GM12873 (cell line): ENCODE measurements around the gene ATP6V0D1.

ENCODE experiments used
- TF ChIP-seq, protein P1 (sequence below): IDR thresholded peaks from 2 replicates; pipeline ENCODE4 v1.5.1; 2012; ENCODE audit warnings: low read depth, mild to moderate bottlenecking, moderate library complexity, low read length, control low read depth; ENCODE audit not compliant: insufficient read depth; ENCODE audit errors: missing control alignments

The ATP6V0D1 gene

DNA sequence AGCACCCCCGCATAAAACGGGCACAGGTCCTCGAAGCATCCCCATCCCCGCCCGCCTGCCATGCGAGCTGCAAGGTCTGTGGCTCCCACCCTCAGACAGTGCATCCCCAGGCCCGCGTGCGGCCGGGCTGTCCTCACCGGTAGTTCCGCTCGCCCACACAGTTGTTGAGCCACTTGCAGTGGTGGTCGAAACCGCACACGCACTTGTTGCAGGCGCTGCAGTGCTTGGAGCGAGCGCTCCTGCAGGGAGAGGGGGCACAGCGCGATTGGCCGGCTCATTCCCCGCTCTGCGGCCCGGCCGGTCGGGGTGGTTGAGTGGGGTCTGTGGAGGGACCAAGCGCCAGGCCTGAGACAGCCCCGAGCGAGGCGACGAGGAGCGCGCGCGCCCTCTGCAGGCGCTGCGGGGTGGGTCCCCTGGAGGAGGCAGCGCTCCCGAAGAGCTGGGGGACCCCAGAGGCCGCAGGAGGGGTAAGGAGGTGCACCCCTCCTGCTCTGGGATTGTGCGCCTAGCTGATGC is 81.7 kb downstream of the ATP6V0D1 start:
- TF ChIP-seq, protein P1, sequence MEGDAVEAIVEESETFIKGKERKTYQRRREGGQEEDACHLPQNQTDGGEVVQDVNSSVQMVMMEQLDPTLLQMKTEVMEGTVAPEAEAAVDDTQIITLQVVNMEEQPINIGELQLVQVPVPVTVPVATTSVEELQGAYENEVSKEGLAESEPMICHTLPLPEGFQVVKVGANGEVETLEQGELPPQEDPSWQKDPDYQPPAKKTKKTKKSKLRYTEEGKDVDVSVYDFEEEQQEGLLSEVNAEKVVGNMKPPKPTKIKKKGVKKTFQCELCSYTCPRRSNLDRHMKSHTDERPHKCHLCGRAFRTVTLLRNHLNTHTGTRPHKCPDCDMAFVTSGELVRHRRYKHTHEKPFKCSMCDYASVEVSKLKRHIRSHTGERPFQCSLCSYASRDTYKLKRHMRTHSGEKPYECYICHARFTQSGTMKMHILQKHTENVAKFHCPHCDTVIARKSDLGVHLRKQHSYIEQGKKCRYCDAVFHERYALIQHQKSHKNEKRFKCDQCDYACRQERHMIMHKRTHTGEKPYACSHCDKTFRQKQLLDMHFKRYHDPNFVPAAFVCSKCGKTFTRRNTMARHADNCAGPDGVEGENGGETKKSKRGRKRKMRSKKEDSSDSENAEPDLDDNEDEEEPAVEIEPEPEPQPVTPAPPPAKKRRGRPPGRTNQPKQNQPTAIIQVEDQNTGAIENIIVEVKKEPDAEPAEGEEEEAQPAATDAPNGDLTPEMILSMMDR, result peak; percentile 80

DNA sequence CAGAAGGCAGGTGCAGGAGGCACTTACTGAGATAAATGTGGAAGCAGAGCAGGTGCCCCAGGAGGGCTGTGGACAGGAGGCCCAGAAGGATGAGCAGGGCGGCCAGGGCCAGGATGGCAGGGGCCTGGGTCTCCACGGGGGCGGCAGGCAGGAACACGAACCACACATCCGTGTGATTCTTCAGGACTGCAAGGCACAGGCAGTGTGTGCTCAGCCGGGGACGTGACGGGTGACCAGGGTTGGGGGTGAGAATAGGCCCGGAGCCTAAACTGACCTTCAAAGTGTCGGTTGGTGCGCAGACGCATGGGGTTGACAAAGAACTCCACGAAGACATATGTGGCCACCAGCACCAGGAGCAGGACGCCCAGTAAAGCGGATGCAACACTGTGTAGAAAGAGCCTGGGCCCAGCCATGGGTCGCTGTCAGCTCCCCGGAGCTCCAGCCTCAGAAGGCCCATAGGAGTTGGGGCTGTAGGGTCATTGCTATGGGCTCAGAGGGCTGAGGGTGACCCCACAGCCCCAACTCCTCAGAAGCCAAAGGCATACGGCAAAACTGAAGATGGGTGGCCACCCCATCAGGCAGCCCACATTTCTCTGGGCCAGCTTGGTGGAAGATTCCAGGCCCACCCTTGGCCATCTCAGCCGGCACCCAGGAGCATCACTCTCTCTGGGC is 82.3 kb downstream of the ATP6V0D1 start:
- TF ChIP-seq, protein P1, result no peak

DNA sequence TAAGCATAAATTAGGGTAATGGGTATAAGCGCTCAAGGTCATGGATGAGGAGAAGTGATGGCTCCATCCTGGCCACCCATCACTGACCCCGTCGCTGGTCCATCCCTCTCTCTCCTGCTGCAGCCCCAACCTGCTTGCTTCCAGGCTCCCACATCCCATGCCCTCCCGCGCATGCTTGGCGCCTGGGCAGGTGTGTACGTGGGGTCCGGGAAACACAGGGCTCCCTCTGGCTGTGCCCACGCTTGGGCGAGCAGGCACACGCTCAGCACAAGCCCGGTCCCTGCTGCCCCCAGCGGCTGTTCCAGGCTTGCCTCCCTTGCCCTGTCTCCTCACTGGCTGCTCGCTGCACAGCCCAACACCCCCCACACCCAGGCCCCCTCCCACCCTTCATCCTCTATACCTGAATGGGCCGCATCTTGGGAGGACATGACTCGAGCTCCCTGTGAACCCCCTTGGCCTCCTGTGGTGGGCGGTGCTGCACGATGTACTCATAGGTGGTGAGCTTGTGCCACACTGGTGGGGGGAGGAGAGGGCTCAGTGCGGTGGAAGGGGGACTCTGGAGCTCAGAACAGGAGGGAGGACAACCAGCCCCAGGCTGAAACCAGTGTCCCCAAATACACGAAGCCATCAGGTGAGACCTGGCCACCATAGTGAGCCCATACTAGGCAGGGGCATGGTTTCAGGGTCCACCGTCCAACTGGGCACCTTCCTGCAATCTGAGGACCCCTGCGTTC is 83.0 kb downstream of the ATP6V0D1 start:
- TF ChIP-seq, protein P1, result peak; percentile 17

DNA sequence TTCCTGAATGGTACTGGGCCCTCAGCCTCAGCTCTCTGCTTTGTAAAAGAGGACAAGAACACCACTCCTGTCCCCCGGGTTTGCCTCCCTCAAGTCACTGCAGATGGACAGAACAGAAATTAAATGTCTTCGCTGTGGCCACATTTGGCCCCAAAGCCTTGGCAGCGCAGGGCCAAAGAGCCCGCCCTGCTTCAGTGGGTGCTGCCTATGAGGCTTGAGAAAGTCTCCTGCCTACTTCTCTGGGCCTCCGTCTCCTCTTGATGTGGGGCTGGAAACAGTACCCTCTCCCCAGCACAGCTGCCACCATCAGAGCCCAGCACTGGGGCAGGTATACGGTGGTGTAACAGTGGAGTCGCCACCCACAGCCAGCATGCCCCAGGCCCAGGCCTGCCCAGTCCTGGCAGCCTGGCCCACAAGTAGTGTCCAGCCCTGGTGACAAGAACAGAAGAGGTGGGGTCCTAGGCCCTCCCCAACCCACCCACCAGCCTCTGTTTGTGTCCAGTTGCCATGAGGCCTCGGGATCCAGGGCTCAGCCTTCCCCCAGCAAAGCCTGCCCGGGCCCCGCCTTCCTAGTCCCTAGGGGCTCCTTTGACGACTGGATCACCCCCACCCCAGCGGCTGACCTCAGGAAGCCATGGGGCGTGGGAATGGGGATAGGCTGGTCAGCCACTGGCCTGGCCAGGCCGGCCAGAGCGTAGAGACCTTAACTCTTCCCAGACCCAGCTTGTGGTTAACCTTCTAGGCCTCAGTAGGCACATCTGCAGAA is 83.7 kb downstream of the ATP6V0D1 start:
- TF ChIP-seq, protein P1, result no peak

DNA sequence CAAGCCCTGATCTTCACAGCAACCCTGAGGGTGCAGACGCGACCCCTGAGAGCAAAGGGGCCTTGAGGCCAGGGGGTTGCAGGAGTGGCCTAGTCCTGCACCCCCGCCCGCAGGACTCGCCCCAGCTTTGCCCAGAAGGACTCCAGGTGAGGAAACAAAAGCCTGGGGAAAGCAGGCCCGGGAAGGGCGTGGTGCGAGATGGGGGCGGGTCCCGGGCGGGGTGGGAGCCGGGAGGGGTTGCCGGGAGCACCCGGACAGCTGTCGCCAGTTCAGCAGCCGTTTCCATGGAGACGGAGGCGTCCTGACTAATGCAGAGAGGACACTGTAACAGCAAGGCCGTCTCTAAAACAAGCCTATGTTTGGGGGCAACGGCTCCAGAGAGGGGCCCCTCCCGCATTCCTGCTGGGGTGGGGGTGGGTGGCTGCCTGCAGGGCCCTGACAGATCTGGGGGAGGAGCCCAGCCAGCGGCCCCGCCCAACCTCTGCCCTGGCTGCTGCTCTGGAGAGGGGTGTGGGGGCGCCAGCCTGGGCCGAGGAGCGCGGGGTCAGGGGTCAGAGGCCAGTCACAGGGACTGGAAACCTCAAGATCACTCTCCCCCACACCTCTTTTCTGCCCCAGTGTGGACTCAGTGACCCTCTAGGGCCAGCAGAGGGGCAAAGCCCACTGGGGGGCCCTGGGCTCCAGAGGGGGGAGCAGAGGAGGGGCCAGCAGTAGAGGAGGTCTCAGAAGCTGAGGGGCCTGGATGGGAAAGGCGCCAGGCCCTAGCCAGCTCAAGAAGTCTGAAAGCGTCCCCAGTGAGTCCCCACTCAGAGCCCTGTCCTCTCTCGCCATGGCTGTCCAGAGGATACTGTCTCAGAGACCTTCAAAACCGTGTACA is 84.6 kb downstream of the ATP6V0D1 start:
- TF ChIP-seq, protein P1, result no peak

DNA sequence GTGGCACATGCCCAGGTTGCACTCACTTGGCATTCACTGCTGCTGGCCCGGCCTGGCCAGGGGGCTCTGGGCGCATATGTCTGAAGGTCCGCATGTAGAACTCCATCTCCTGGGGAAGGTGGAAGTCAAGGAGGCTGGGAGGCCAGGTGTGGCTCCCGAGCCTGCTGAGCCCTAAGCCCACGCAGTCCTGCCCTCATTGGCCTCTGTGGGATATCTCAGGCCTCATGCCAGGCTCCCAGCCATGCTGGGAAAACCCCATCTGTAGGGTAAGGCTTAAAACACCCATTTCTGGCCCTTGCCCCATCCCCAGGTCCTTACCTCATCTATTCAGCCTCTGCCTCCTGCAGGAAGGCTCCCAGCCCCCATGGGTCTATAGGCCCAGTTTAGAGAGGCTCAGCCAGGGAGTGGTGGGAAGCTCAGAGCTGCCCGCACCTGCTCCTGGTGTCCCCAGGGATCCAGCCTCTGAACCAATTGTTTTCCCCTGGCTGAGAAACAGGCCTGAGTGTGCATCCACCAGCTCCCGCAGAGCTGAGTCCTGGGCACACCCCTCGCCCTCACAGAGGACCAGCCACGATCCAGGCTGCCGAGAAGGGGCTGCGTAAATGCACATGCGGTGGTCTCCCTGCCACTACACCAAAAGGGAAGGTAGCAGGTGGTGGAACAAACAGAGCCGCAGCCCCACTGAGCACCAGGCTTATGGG is 85.3 kb downstream of the ATP6V0D1 start:
- TF ChIP-seq, protein P1, result no peak
